Caco-2 (cell line): ENCODE data around the gene PEX14. TPM values are rescaled to one million over a fixed set of nuclear protein-coding genes. Genes with fewer than 3 reads are reported as not detected.

Experiments used
- BruUV-seq: library from RNA; stranded (reverse); fragments of 400-500 nt; replicated peaks from 2 replicates; lab custom pipeline; 2021; lab: Mats Ljungman, UMichigan
- CTCF ChIA-PET: fragments of 300-600 bp; sonication (Branson Sonifier 250); formaldehyde crosslinking; loops from one replicate; lab custom pipeline; 2022; ENCODE audit warnings: antibody characterized with exemption; lab: Charles Lee
- POLR2A ChIA-PET: fragments of 300-600 bp; sonication (Branson Sonifier 250); formaldehyde crosslinking; loops from one replicate; lab custom pipeline; 2022; ENCODE audit warnings: antibody characterized with exemption; lab: Charles Lee
- DNase-seq, 2 experiments: peaks; one replicate each; pipeline versions ENCODE4 v3.0.0 to v3.0.0-alpha.2; 2020 to 2022
- H3K27me3 ChIP-seq: replicated peaks from 2 replicates; pipeline ENCODE4 v1.6.0; 2011; ENCODE audit warnings: low read length; ENCODE audit not compliant: control insufficient read depth, insufficient read depth
- H3K36me3 ChIP-seq: 2 replicates; pipeline ENCODE4 v1.5.1; 2011; ENCODE audit warnings: low read length; ENCODE audit not compliant: control insufficient read depth, insufficient read depth
- H3K4me1 ChIP-seq: fragments of 250-450 bp; sonication (Bioruptor Pico); 2 replicates; pipeline ENCODE4 v1.5.1; 2020; ENCODE audit warnings: mild to moderate bottlenecking
- H3K4me3 ChIP-seq: 2 replicates; pipeline ENCODE4 v1.5.1; 2011; ENCODE audit warnings: low read depth, mild to moderate bottlenecking, control low read depth, low read length
- H3K9me3 ChIP-seq: fragments of 250-450 bp; sonication (Bioruptor Pico); 2 replicates; pipeline ENCODE4 v1.5.1; 2020; ENCODE audit warnings: mild to moderate bottlenecking, moderate library complexity
- H3K27ac Mint-ChIP-seq: one replicate; pipeline ENCODE4 v1.8.0; 2022; ENCODE audit warnings: mixed read lengths; ENCODE audit not compliant: unreplicated experiment
- H3K27me3 Mint-ChIP-seq: one replicate; pipeline ENCODE4 v1.8.0; 2022; ENCODE audit warnings: mixed read lengths; ENCODE audit not compliant: insufficient read depth, unreplicated experiment
- H3K36me3 Mint-ChIP-seq: one replicate; pipeline ENCODE4 v1.8.0; 2022; ENCODE audit warnings: mild to moderate bottlenecking, mixed read lengths; ENCODE audit not compliant: insufficient read depth, unreplicated experiment
- H3K4me1 Mint-ChIP-seq: one replicate; pipeline ENCODE4 v1.8.0; 2022; ENCODE audit warnings: low read depth, mixed read lengths; ENCODE audit not compliant: unreplicated experiment
- H3K4me3 Mint-ChIP-seq: one replicate; pipeline ENCODE4 v1.8.0; 2022; ENCODE audit warnings: mild to moderate bottlenecking, moderate library complexity, mixed read lengths; ENCODE audit not compliant: unreplicated experiment
- H3K9me3 Mint-ChIP-seq: one replicate; pipeline ENCODE4 v1.8.0; 2022; ENCODE audit warnings: mixed read lengths; ENCODE audit not compliant: unreplicated experiment
- intact Hi-C: fragments of 100-400 bp; cut with micrococcal nuclease; formaldehyde crosslinking; loops from one replicate; pipeline ENCODE4 v1.10.0; 2022; ENCODE audit not compliant: unreplicated experiment
- total RNA-seq: library from RNA; stranded (reverse); gene quantifications from 2 replicates; pipeline ENCODE4 v1.2.3, GENCODE V29; 2022
- TF ChIP-seq, protein P1 (sequence below), 2 experiments: fragments of 200-600 bp in 1 of 2; IDR thresholded peaks; 1 replicate in 1 of 2; 2 replicates in 1 of 2; pipeline versions ENCODE4 v1.5.1 to v1.8.0; 2011 to 2022; ENCODE audit warnings: antibody characterized with exemption in 1 of 2, control low read depth in 1 of 2, inconsistent platforms in 1 of 2, low read depth in 1 of 2, low read length in 1 of 2, mild to moderate bottlenecking in 1 of 2, moderate library complexity in 1 of 2; ENCODE audit not compliant: insufficient read depth in 1 of 2, severe bottlenecking in 1 of 2, unreplicated experiment in 1 of 2

Gene PEX14
- total RNA-seq, 1 experiment from 2014 or later = 22.2 TPM

DNA sequence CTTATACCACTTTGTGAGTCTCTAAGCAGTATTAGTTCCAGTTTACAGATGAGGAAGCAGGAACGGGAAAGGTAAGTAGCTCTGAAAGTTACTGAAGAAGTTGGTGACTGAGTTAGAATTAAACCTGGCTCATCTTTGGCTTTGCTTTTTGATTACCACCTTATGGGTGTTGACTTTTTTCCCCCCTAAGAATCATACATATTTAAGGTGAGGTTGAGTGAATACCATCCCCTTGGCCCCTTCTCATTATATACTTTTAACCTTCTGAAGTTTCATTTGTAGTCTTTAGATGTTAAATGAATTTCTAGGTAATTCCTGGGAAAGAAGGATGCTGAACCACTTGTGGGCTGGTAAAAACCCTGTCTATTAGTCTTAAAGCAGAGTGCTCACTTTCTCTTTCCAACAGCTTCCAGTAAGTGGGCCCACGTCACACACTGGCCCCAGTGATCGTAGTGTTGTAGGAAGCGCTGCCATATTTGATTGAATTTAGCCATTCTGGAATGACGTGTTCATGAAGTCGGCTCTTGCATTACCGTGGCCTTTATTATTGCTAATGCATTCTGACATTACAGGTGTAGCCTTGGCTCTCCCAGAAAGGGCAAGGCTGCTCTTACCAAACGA, 46.9 kb downstream of the PEX14 start:
- no peak overlapping the region for H3K4me3 ChIP-seq
- no peak for DNase-seq
- intact Hi-C loops = no loop called here
- no peaks in the 10 kb centered on the region for H3K27me3 Mint-ChIP-seq
- BruUV-seq = no TSS peak
- CTCF ChIA-PET = interaction anchor here (1.1 kb wide), 1 partner anchor 26 kb away, joined by 3 read pairs; no protein-coding TSS in a partner anchor
- H3K27me3 ChIP-seq = no peaks in the 10 kb centered on the region
- POLR2A ChIA-PET = no interaction called here
- H3K4me1 Mint-ChIP-seq = peaks cover 30% of the 10 kb centered on the region
- H3K36me3 ChIP-seq = no peaks in the 10 kb centered on the region
- H3K9me3 Mint-ChIP-seq = no peaks in the 10 kb centered on the region
- H3K9me3 ChIP-seq = no peaks in the 10 kb centered on the region
- no peak overlapping the region for H3K27ac Mint-ChIP-seq
- H3K36me3 Mint-ChIP-seq = peaks cover 7% of the 10 kb centered on the region
- no peak overlapping the region for H3K4me3 Mint-ChIP-seq
- TF ChIP-seq, protein P1, sequence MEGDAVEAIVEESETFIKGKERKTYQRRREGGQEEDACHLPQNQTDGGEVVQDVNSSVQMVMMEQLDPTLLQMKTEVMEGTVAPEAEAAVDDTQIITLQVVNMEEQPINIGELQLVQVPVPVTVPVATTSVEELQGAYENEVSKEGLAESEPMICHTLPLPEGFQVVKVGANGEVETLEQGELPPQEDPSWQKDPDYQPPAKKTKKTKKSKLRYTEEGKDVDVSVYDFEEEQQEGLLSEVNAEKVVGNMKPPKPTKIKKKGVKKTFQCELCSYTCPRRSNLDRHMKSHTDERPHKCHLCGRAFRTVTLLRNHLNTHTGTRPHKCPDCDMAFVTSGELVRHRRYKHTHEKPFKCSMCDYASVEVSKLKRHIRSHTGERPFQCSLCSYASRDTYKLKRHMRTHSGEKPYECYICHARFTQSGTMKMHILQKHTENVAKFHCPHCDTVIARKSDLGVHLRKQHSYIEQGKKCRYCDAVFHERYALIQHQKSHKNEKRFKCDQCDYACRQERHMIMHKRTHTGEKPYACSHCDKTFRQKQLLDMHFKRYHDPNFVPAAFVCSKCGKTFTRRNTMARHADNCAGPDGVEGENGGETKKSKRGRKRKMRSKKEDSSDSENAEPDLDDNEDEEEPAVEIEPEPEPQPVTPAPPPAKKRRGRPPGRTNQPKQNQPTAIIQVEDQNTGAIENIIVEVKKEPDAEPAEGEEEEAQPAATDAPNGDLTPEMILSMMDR (IDR thresholded peaks at IDR 0.05; ENCODE audit: insufficient read depth in 1 of 2, low read depth in 1 of 2, low read length in 1 of 2, severe bottlenecking in 1 of 2, unreplicated experiment in 1 of 2) = no peak
- peaks cover 11% of the 10 kb centered on the region; the same call in 1 of the 2 replicates for H3K4me1 ChIP-seq

DNA sequence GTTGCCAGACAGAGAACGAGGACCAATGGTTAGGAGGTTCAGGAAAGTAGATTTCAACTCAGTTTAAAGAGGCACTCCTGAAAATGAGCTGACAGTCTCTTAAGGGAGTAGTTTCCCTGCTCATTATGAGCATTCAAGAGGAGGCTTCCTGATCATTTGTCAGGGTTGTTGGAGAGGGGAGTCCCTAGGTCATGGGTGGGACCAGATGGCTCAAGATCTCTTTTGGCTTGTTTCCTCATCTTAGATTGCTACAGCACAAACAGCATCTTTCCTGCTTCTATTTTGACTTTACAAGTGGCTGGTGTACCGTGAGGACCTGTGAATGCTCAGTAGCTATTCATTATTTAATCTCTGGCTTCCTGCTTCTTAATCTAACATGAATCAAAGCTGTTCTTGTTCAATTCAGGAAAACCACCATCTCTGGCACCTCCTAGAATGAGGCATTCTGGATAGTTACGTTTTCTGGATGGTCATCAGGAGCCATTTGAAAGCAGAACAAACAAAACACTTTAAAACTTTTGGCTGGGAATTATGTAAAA, 47.6 kb downstream of the PEX14 start:
- POLR2A ChIA-PET = no interaction called here
- H3K27ac Mint-ChIP-seq = no peak overlapping the region
- no TSS peak for BruUV-seq
- H3K36me3 ChIP-seq = no peaks in the 10 kb centered on the region
- no peak overlapping the region for H3K4me3 Mint-ChIP-seq
- peaks cover 7% of the 10 kb centered on the region for H3K36me3 Mint-ChIP-seq
- no peak for DNase-seq
- CTCF ChIA-PET = interaction anchor here (1.1 kb wide), 1 partner anchor 27 kb away, joined by 3 read pairs; no protein-coding TSS in a partner anchor
- intact Hi-C loops = no loop called here
- H3K4me3 ChIP-seq = no peak overlapping the region
- no peaks in the 10 kb centered on the region for H3K9me3 Mint-ChIP-seq
- no peaks in the 10 kb centered on the region for H3K27me3 ChIP-seq
- peaks cover 22% of the 10 kb centered on the region for H3K4me1 Mint-ChIP-seq
- H3K4me1 ChIP-seq = peaks cover 5% of the 10 kb centered on the region; the same call in 1 of the 2 replicates
- TF ChIP-seq, protein P1 (IDR thresholded peaks at IDR 0.05; ENCODE audit: insufficient read depth in 1 of 2, low read depth in 1 of 2, low read length in 1 of 2, severe bottlenecking in 1 of 2, unreplicated experiment in 1 of 2) = no peak
- H3K9me3 ChIP-seq = no peaks in the 10 kb centered on the region
- no peaks in the 10 kb centered on the region for H3K27me3 Mint-ChIP-seq

DNA sequence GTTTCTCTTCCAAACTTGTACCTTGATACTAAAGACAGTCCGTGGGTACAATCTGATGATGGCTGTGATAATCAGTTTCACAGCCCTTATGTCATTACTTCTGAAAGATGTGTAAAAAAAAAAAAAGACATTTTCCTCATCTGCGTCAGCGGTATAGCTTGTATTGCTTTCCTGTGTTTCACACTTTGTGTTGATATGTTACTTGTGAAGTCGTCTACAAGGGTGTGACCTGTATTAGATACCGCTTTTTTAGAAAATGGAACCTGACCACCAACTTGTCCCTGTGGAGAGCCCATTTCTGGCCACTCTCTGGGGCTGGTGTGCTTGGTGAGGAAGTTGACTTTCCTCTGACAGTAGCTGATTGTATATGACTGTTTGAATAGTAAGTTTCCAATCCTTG, 50.5 kb downstream of the PEX14 start:
- intact Hi-C loops = no loop called here
- peaks cover 22% of the 10 kb centered on the region for H3K4me1 Mint-ChIP-seq
- CTCF ChIA-PET = no interaction called here
- H3K27me3 ChIP-seq = no peaks in the 10 kb centered on the region
- H3K27ac Mint-ChIP-seq = no peak overlapping the region
- peaks cover 23% of the 10 kb centered on the region for H3K4me1 ChIP-seq
- H3K4me3 Mint-ChIP-seq = no peak overlapping the region
- H3K36me3 ChIP-seq = no peaks in the 10 kb centered on the region
- no peak for DNase-seq
- H3K27me3 Mint-ChIP-seq = no peaks in the 10 kb centered on the region
- TF ChIP-seq, protein P1 (IDR thresholded peaks at IDR 0.05; ENCODE audit: insufficient read depth in 1 of 2, low read depth in 1 of 2, low read length in 1 of 2, severe bottlenecking in 1 of 2, unreplicated experiment in 1 of 2) = no peak
- POLR2A ChIA-PET = no interaction called here
- BruUV-seq = no TSS peak
- H3K9me3 Mint-ChIP-seq = no peaks in the 10 kb centered on the region
- no peaks in the 10 kb centered on the region for H3K9me3 ChIP-seq
- H3K36me3 Mint-ChIP-seq = no peaks in the 10 kb centered on the region
- no peak overlapping the region for H3K4me3 ChIP-seq
